HepG2 (cell line): ENCODE measurements around the gene FAM53B. TPM values are rescaled to one million over a fixed set of nuclear protein-coding genes. Genes with fewer than 3 reads are reported as not detected.

ENCODE experiments used
- FOXO1 ChIP-seq: sonication (generic); formaldehyde crosslinking; IDR thresholded peaks from 2 replicates; pipeline ENCODE4 v1.4.0; 2020; ENCODE audit warnings: missing genetic modification reagents
- HDAC6 ChIP-seq: fragments of 200-600 bp; sonication (generic); IDR thresholded peaks from 2 replicates; pipeline ENCODE4 v1.7.0; 2017; ENCODE audit warnings: mild to moderate bottlenecking, antibody characterized with exemption, low read length, low read depth
- HOXA9 ChIP-seq: sonication (generic); formaldehyde crosslinking; IDR thresholded peaks from 2 replicates; pipeline ENCODE4 v1.8.1; 2022; ENCODE audit warnings: missing genetic modification reagents, mild to moderate bottlenecking, moderate library complexity, borderline replicate concordance
- SMAD1 ChIP-seq: sonication (generic); formaldehyde crosslinking; IDR thresholded peaks from 2 replicates; pipeline ENCODE4 v1.4.0; 2020; ENCODE audit warnings: missing genetic modification reagents, low read depth, mild to moderate bottlenecking, borderline replicate concordance
- STAT6 ChIP-seq: sonication (generic); formaldehyde crosslinking; IDR thresholded peaks from 2 replicates; pipeline ENCODE4 v1.4.0; 2020; ENCODE audit warnings: missing genetic modification reagents, mild to moderate bottlenecking, borderline replicate concordance
- SYNCRIP ChIP-seq: fragments of 200-400 bp; formaldehyde crosslinking; IDR thresholded peaks from 2 replicates; pipeline ENCODE4 v1.6.1; 2018; ENCODE audit warnings: mild to moderate bottlenecking, low read depth, low read length; ENCODE audit not compliant: insufficient read depth
- TGIF2 ChIP-seq: IDR thresholded peaks from 2 replicates; pipeline ENCODE4 v1.6.1; 2016; ENCODE audit warnings: control low read depth, missing compliant biosample characterization
- YEATS4 ChIP-seq: sonication (generic); formaldehyde crosslinking; IDR thresholded peaks from 2 replicates; pipeline ENCODE4 v1.4.0; 2020; ENCODE audit warnings: missing genetic modification reagents, borderline replicate concordance
- ZFAT ChIP-seq: sonication (generic); formaldehyde crosslinking; conservative IDR thresholded peaks from 2 replicates; pipeline ENCODE4 v1.8.1; 2023; ENCODE audit warnings: missing genetic modification reagents, inconsistent platforms
- ZHX1 ChIP-seq: sonication (generic); formaldehyde crosslinking; IDR thresholded peaks from 2 replicates; pipeline ENCODE4 v1.8.1; 2022; ENCODE audit warnings: low read depth, mild to moderate bottlenecking, missing genetic modification reagents
- ZNF318 ChIP-seq: sonication (generic); formaldehyde crosslinking; IDR thresholded peaks from 2 replicates; pipeline ENCODE4 v1.4.0; 2020; ENCODE audit warnings: mild to moderate bottlenecking, missing genetic modification reagents
- polyA plus RNA-seq, 8 experiments: library from polyadenylated mRNA; depleted of rRNA in 3 of 8; stranded (reverse) in 7 of 8; unstranded in 1 of 8; fragments of >200 nt; fragmentation: Illumina TruSeq in 4 of 8; extraction: Trizol in 4 of 8; gene quantifications; 2 replicates each; pipeline versions ENCODE4 v1.2.1 to v1.2.3, GENCODE V29; 2011 to 2016; ENCODE audit warnings: low read depth in 4 of 8, missing spikeins in 1 of 8, mixed read lengths in 1 of 8; ENCODE audit not compliant: insufficient read depth in 1 of 8
- total RNA-seq, 5 experiments: library from RNA; depleted of rRNA; stranded (reverse); fragments of >200 nt; fragmentation: Illumina TruSeq; extraction: Trizol; gene quantifications; 2 replicates each; pipeline ENCODE4 v1.2.3, GENCODE V29; 2016; ENCODE audit warnings: low read depth in 1 of 5

Gene FAM53B
- total and polyA plus RNA-seq, 2 of the 13 experiments (the other 11 are each of a cell fraction or from before 2014, with no cell fraction given), result 6.4 to 19.3 TPM

- TF ChIP-seq ZHX1 (CRISPR knock-in tag) (peak; percentile 67; the same call in 1 of the 2 replicates), FOXO1 (peak; percentile 85), STAT6 (no peak), YEATS4 (CRISPR knock-in tag) (peak; percentile 96), HOXA9 (peak; percentile 66; the same call in 1 of the 2 replicates), HDAC6 (no peak), ZFAT (CRISPR knock-in tag) (0 out of 2 replicates have a peak, but pooled peaks have one; percentile 68), ZNF318 (CRISPR knock-in tag) (no peak), TGIF2 (CRISPR knock-in tag) (no peak; the same call in 1 of the 2 replicates), SYNCRIP (no peak), SMAD1 (CRISPR knock-in tag) (peak; percentile 80)
These were observed 47.6 kb upstream of the FAM53B start, which contains the start of gene EEF1AKMT2 (continued) for GRCh38 chr10:124791547-124792348.
